PC-3 (cell line): Measurements from ENCODE around the gene LHFPL2.

Experiments
- EZH2 ChIP-seq: fragments of 300-600 bp; sonication (generic); IDR thresholded peaks from one replicate; pipeline ENCODE4 v1.6.1; 2017; ENCODE audit warnings: antibody characterized with exemption, mild to moderate bottlenecking, low read length; ENCODE audit not compliant: unreplicated experiment
- EZH2phosphoT487 ChIP-seq: fragments of 300-600 bp; sonication (generic); IDR thresholded peaks from 2 replicates; pipeline ENCODE4 v1.6.1; 2018; ENCODE audit warnings: mild to moderate bottlenecking, antibody characterized with exemption, low read length, borderline replicate concordance
- TF ChIP-seq, protein P1 (sequence below): fragments of 300-600 bp; sonication (generic); conservative IDR thresholded peaks from 2 replicates; pipeline ENCODE4 v1.5.1; 2017; ENCODE audit warnings: antibody characterized with exemption, low read depth, mild to moderate bottlenecking, low read length

GRCh38 chr5:78600687-78601414 is 47.7 kb downstream of the LHFPL2 start:
- TF ChIP-seq, protein P1, sequence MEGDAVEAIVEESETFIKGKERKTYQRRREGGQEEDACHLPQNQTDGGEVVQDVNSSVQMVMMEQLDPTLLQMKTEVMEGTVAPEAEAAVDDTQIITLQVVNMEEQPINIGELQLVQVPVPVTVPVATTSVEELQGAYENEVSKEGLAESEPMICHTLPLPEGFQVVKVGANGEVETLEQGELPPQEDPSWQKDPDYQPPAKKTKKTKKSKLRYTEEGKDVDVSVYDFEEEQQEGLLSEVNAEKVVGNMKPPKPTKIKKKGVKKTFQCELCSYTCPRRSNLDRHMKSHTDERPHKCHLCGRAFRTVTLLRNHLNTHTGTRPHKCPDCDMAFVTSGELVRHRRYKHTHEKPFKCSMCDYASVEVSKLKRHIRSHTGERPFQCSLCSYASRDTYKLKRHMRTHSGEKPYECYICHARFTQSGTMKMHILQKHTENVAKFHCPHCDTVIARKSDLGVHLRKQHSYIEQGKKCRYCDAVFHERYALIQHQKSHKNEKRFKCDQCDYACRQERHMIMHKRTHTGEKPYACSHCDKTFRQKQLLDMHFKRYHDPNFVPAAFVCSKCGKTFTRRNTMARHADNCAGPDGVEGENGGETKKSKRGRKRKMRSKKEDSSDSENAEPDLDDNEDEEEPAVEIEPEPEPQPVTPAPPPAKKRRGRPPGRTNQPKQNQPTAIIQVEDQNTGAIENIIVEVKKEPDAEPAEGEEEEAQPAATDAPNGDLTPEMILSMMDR: no peak
- TF ChIP-seq EZH2 (no peak), EZH2phosphoT487 (no peak)
